ENCODE measurements around the gene GRID1.
"Not testable (repeated sequence)": the region's sequence is repeated elsewhere in the genome, so short reads cannot be mapped to it uniquely, and the experiment has no call there.

GRID1 gene

DNA sequence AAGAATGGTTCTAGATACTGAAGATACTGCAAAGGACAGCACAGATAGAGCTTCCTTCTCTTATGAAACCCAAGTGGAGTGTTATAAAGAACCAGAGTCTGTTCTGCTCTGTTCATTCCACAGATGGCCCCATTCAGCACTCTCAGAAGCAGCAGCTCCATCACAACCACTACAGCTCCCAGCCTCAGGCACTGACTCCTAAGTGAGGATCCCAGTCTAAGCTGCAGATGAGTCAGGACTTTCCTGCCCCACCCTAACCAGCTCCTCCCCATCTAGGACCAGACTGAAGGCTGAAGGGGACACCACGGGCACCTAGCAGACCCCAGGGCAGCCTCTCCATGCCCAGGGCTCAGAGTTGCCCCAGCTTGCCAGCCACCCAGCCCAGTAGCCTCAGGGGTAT, 379.8 kb downstream of the GRID1 start:
- no peak for DNase-seq (ENCODE audit: low spot score)

DNA sequence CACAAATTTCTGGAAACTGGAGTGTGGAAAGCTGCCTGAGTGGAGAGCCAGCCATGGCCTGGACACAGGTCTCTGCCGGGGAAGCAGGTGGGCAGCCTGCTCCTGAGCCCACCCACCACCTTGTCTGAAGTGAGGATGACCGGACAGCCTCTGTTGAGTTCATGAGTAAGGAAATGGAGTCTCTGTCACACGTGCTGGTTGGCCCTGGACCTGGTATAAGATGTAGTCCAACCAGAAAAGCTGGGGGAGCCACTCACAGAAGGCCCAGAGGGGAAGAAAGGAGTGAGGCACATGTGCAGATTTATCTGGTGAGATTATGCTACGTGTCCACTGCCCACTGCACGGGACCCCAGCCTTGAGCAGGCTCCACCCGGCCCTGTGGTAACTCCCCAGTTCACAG, 383.5 kb downstream of the GRID1 start:
- no peak for DNase-seq (ENCODE audit: low spot score)

DNA sequence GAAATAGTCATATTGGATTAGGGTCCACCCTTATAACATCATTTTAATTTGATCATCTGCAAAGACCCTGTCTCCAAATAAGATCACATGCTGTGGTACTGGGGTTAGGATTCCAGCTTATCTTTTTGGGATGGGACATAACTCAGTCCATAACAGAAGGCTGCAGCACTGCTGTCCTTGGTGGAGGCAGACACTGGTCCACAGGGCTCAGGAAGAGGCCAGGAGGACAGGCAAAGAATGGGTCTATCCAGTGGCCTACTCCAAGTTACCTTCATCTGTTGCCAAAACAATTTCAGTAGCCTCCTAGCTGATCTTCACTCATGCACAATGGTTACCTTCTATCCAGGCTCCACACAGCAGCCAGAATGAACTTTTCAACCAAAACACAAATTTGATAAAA, 387.0 kb downstream of the GRID1 start:
- no peak for DNase-seq (ENCODE audit: low spot score)

DNA sequence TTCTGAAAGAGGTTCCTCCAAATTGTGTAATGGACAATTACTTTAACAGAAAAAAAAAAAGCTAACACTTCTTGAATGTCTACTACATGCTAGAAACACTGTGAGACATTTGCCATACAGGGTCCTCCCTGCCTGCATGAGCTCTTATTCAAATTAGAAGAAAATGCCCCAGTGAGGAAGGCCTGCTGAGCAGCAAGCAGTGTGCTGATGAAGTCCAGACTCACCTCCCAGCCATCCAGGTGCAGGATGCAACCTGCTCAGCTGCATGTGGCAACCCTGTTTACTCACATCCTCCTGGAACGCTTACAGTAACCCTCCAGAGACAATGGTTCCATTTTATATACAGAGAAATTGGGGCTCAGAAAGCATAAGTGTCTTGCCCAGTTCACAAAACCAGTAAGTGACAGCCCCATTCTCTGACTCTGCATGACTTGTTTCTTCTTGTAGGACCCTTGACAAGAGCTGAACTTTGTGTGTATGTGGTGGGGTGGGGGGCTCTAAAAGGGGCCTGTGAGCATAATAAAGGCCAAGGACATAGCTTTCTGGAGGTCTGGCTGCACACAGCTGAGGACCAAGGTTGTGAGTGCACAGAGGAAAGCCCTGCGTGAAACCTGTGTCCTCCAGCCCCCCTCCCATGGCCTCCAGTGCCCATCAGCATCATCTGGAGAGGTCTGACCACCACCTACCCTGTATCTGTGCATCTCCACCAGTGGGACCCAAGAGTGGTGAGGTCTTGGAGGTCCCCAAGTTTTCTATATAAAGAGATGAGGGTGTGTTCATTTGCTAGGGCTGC, 387.8 kb downstream of the GRID1 start:
- DNase-seq (ENCODE audit: low spot score), result no peak

DNA sequence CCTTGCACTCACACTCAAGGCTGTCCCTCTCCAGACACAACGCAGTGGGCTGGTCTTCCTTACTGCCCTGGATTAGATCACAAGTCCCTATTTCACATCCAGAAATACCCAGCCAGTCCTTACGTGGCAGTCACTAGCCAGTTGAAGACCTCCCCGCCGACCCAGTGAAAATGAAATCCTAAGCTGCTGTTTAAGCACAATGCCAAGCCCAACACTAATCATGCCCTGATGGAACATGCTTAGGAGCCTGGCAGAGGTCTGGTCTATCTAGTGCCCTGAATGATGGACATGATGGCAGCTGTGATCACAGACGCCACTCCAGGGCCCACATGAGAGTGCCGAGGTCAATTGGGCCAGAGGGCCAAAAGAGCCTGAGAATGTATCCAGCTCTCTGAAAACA, 389.0 kb downstream of the GRID1 start:
- DNase-seq (ENCODE audit: low spot score), result no peak

DNA sequence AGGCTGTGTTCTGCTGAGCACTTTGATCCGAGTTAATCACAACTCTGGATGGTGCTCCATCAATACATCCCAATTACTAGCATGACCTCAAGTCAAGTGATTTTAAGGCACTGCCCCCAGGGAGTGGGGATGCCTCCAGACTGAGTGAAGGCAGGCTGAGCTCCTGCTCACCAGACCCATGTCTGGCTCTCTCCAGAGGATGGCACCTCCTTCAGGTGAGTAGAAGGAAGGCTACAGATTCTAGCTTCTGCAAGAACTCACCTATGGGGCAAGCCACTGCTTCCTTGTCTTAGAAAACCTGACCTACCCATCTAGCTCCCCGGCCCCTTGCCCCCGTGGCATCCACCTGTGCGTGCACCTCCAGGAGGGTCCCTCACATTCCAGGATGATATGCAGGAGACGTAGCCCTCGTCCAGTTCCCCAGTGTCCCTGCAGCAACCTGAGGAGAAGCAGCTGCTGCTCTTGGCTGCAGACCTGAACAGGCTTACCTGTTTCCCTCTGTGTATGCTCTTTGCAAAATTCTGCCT, 390.3 kb downstream of the GRID1 start:
- no peak for DNase-seq (ENCODE audit: low spot score)

DNA sequence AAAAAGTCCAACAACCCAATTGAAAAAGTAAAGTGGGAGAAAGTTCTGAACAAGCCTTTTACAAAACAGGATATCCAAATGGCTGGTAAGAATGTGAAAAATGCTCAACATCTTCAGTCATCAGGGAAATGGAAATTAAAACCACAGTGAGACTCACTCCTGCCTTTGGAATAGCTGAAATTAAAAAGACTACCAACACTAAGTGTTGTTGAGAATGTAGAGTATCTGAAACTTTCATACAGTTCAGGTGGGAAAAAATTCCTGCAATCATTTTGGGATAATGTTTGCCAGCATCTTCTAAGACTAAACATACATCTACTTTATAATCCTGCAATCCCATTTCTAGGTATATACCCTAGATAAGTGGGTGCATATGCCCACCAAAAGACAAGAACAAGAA, 395.1 kb downstream of the GRID1 start:
- DNase-seq (ENCODE audit: low spot score), result no peak

DNA sequence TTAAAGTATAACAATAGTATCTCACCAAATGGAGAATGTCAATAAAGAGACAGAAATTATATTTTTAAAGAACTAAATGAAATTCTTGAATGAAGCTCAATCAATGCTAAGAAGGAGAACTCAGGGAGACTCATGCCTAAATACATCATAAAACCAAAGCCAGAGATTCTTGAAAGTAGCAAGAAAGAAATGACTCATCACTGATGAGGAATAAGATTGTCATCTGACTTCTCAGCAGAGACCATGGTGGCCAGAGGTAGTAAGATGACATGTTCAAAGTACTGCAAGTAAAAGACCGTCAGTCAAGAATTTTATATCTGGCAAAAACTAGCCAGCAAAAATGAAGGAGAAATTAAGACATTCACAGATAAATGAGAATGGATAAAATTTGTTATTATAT, 399.0 kb downstream of the GRID1 start:
- DNase-seq (ENCODE audit: low spot score), result no peak

DNA sequence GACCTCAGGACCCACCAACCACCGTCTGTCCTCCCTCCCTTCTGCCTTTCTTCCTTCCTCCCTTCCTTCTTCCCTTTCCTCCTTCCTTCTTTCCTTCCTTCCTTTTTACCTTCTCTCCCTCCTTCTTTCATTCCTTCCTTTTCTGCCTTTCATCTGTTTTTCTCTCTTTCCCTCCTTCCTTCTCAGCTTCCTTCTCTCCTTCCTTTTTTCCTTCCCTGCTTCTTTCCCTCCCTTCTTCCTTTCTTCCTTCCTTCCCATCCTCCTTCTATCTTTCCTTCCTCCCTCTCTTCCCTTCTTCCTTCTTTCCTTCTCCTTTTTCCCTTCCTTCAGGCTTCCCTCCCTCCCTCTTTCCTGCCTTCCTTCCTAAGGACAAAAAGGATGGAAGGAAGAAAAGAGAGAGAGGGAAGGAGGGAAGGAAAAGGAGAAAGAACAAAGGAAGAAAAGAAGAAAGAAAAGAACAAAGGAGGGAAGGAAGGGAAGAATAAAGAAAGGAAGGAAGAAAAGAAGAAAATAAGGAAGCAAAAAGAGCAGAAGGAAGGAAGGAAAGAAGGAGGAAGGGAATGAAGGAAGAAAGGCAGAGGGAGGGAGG, 405.0 kb downstream of the GRID1 start:
- no peak for DNase-seq (ENCODE audit: low spot score)

DNA sequence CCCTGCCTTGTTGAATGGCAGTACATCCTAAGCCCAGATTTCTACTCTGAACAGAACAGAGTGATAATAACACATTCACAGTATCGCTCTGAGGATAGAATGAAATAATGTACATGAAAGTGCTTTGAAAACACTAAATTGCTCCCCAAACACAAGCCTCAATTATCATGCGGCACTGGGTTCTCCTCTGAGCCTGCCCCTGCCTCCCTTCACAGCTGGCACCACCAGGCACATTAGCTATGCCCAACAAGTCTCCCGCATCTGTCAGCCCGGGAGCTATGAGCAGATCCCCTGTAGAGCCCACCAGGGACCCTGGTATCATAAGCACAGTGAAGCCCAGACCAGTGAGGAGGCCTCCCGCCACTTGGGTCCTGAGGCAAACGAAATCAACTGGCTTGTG, 405.5 kb downstream of the GRID1 start:
- DNase-seq (ENCODE audit: low spot score), result peak; percentile 16

DNA sequence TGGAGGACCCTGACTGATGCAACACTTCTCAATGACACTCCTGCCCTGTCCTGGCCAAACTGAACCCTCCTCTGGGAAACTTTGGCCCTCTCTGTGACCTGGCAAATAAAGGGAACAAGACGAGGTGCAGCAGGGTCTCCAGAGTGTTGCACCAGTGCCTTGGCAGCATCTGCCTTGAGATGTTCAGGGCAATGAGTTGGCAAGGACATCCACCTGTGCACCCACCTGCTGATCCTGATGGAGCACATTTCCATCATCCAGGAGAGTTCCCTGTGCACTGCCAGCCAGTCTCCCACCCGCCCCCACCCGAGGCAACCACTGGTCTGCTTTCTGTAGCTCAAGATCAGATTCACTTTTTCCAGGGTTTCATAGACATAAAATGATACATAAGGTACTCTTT, 407.4 kb downstream of the GRID1 start:
- no peak for DNase-seq (ENCODE audit: low spot score)

DNA sequence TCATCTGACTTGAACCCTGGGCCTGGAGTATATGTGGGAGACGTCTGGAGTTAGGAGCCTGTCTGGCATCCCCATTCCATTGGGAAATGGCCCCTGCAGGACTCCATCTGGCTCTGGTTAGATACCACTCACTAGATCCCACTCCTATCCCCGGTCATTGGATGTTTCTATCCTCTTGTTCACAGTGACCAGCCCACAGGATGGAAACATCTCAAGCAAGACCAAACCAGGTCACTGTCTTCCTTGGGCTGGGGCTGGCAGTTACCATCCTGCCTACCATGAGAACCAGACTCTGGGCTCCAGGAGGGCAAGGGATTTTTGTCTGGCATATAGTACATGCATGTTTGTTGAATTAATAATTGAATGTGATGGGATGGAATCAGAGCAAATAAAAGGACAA, 415.7 kb downstream of the GRID1 start:
- no peak for DNase-seq (ENCODE audit: low spot score)

DNA sequence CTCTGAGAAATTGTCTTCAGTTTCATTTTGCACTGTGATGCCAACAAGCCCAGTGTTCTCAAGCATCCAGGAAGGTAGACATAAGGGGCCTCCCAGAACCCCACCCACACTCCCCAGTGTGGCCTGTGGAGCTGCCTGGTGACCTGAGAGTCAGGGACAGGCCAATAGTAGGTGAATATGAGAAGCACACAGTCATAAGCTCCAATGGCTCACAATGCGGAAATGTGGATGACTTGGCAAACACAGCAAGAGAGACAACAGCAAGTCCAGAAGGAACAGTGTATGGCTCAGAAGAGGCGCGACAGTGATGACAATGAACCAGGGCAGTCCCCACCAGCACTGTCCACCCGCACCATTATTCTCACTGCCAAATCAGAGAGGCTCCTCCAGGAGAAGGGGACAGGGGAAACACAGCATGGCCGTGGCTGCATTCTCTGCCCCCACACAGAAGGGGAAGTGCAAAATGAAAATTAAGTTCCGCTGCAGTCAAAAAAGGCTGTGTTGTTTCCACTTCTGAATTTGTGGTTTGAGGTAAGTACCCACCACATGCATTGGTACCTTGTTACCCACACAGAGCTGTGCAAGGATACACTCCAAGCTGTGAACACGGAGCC, 419.8 kb downstream of the GRID1 start:
- DNase-seq (ENCODE audit: low spot score), result no peak

DNA sequence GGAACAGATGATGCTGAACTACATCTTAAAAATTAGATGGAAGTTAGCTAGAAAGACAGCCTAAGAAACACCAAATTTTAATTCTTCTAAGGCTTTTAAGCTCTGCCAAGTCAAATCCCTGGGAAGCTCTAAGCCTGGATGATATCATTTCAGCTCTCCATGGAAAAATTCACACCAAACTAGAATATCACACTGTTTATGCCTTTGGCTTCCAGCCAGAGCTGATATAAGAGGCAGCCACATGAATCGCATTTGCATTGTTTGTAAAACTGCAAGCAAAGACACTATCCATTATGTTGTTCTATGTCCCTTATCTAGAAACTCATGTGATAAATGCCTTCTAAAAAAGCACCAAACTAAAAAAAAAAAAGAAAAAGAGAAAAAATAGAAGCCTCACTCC, 430.4 kb downstream of the GRID1 start:
- DNase-seq (ENCODE audit: low spot score), result no peak

DNA sequence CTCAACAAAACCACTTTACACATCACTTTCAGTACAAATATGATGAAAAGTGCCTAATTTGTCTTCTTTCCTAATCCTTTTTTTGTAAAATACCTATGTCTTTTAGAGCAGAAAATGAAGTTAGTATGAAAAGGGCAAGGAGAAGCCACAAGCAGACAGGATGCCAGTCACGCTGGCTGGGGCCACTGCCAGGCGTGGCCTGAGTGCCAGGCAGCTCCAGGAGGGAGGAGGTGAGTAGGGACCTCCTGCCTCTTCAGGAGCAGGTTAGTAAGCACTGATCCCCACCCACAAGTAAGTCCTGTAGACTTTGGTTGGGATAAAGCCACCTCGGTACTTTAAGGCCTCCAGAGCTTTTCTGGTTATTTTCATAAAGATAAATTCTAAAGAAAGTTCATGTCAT, 432.0 kb downstream of the GRID1 start:
- no peak for DNase-seq (ENCODE audit: low spot score)

DNA sequence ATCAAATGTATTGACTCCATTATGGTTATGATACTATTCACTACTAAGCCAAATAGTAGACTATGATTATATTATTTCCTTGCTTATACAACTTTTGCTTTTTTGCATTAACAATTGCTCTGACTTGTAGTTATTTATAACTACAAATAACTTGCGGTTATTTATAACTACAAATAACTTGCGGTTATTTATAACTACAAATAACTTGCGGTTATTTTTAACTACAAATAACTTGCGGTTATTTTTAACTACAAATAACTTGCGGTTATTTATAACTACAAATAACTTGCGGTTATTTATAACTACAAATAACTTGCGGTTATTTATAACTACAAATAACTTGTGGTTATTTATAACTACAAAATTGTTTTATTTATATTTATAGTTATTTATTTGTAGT, 436.6 kb downstream of the GRID1 start:
- not testable (repeated sequence) for DNase-seq (ENCODE audit: low spot score)

DNA sequence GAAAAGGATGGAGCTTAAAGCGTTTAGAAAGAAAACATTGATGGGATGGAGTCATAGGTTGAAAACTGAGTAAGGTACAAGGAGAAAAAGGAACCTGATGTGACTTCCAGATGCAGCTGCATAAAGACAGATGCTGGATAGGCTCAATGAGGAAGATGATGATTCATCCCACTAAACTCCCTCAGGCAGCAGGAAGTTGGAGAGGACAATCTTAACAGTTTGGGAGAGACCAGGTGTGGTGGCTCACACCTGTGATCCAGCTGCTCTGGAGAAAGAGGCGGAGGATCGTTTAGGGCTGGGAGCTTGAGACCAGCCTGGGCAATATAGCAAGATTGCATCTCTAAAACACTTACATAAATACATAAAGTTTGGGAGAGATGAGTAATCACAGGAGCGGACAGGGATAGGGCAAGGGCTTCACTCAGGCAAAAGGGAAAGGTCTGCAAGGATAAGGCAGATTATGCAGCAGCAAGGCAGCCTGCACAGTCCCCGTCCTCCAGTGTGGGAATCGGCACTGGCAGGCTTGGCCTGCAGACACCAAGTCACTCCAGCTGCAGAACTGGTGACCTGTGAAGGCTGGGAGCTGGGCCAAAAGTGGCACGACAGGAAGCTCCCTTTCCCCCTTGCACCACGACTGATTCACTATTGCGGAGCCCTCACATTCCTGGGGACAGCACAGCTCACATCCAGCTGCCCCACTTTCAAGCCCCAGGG, 438.5 kb downstream of the GRID1 start:
- peak; percentile 39 for DNase-seq (ENCODE audit: low spot score)

DNA sequence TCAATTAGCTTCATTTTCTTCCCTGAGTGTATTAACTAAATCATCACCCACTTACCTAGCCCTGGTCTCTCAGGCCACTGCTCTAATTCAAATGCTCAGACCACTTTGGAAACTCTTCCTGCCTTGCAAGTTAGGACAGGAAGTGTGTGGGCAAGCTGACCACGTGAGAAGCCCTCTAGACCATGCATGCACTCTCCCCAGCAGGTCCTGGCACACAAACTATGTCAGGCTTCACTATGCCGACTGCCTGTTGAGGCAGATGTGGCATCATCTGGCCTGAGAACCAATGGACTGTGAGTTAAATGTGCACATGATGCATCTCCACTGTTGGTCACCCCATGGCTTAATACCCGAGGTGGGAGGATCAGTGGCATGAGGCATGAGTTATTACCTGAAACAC, 439.6 kb downstream of the GRID1 start:
- no peak for DNase-seq (ENCODE audit: low spot score)

DNA sequence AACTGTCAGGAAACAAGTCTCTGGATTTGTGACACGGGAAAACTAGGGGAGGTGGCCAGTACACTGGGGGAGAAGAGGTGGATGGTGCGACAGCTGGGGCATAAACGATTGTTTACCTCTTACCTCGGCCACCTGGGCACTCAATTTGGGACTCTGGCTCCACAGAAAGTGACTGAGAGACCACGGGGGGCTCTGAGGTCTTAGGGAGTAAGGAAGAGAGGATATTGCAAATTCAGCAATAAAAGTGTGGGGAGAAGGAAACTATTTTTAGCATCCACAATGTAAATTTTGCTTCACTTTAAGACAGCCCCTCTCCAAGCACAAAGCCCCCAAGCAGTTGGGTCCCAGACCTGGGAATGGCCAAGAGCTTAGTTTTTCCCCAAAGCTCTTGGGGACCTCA, 440.5 kb downstream of the GRID1 start:
- DNase-seq (ENCODE audit: low spot score), result no peak

DNA sequence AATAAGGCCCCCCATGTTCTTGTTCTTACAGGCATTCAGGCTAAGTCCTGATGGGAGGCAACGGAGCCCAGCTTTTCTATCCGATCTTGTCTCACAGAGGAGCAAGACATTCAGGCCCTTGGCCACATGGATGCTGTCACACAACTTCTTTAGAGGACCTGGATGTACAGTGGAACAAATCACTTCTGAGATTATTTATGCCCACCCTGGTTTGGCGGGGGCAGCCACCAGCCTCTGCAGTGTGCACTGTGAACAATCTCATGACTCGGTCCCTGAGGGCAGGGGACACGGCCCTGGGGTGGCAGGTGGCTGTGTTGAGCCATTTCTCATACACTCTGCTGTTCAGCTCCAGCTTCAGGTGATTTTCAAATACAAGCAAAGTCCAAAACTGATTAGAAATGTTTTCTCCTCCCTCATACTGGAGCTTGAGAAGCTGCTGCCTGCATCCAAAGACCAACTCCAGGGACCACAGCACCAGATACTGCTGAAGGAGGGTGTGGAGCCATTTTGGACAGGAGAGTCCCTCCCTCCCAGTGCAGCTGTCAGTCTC, 441.3 kb downstream of the GRID1 start:
- DNase-seq (ENCODE audit: low spot score), result no peak

DNA sequence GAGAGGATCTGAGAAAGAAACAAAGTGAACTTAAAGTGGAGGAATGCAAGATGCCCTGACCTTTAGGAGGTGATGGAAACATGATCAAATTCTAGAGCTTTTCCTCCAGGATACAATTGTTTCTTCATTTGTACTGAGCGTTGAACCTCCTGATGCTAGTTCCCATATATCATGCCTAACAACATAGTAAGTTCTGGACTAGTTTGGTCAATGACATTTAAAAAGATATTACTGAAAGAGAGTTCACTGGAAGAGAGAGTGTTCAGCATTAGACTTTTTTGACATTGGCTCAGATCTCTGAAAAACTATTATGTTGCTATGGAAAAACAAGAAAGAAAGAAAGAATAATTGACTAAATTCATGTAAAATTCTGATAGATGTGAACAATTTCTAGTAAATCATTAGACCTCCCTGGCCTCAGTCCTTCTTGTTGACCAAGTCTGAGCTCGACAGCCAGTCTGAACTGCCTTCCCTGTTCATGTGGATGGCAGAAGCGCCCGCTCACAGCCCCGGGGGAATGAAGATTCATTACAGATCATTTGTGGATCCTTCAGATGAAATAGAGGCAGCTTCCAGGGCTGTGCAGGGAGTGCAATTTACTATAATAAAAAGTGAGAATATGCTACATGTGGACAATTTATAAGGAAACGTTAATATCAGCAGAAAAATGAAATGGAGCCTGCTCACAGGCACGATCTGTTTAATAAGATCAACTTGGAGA, 442.1 kb downstream of the GRID1 start:
- no peak for DNase-seq (ENCODE audit: low spot score)

Data from putamen (tissue), 1 donor.